Measurements from ENCODE around the gene KRT7.
"Not testable (repeated sequence)": the region's sequence is repeated elsewhere in the genome, so short reads cannot be mapped to it uniquely, and the experiment has no call there.

KRT7 gene

GRCh38 chr12:52245962-52246569 is 13.0 kb downstream of the KRT7 start:
- DNase-seq, result no peak

GRCh38 chr12:52246720-52247621 is 13.9 kb downstream of the KRT7 start:
- DNase-seq, result no peak

GRCh38 chr12:52247622-52248540 is 14.8 kb downstream of the KRT7 start:
- DNase-seq, result no peak

- no peak for DNase-seq
Observed at GRCh38 chr12:52248541-52249461, 15.8 kb downstream of the KRT7 start.

GRCh38 chr12:52249511-52250047 is 16.5 kb downstream of the KRT7 start:
- DNase-seq, result no peak

- no peak for DNase-seq
Observed at GRCh38 chr12:52250048-52250990, 17.3 kb downstream of the KRT7 start.

- no peak for DNase-seq
Observed at GRCh38 chr12:52251367-52252051, 18.5 kb downstream of the KRT7 start.

GRCh38 chr12:52252175-52252615 is 19.2 kb downstream of the KRT7 start:
- DNase-seq, result not testable (repeated sequence)

- no peak for DNase-seq
Observed at GRCh38 chr12:52252728-52253343, 19.8 kb downstream of the KRT7 start.

GRCh38 chr12:52253391-52254179 is 20.5 kb downstream of the KRT7 start:
- no peak for DNase-seq

GRCh38 chr12:52254180-52254964 is 21.3 kb downstream of the KRT7 start:
- DNase-seq, result no peak

GRCh38 chr12:52254965-52255751 is 22.1 kb downstream of the KRT7 start:
- DNase-seq, result no peak

- DNase-seq, result no peak
Observed at GRCh38 chr12:52255926-52256583, 23.0 kb downstream of the KRT7 start.

- DNase-seq, result no peak
Observed at GRCh38 chr12:52256584-52256935, 23.5 kb downstream of the KRT7 start.

GRCh38 chr12:52257074-52257551 is 24.1 kb downstream of the KRT7 start:
- no peak for DNase-seq

GRCh38 chr12:52257922-52258321 is 24.9 kb downstream of the KRT7 start:
- DNase-seq, result not testable (repeated sequence)

Data from activated CD8-positive, alpha-beta memory T cell treated with anti-CD3 and anti-CD28 coated beads for 24 hours (primary cell).